Colonic mucosa (tissue), 4 donors: ENCODE results near the gene CHRNE. TPM values are rescaled to one million over a fixed set of nuclear protein-coding genes. Genes with fewer than 3 reads are reported as not detected.
A peak's percentile ranks its signal among the peaks of the same experiment; 100 is the strongest.

Experiments
- DNase-seq: peaks from one replicate; pipeline ENCODE4 v3.0.0-alpha.2; 2020
- H3K27ac ChIP-seq: fragments of 200-600 bp; one replicate; pipeline ENCODE4 v1.8.0; 2021
- H3K27me3 ChIP-seq: fragments of 200-600 bp; one replicate; pipeline ENCODE4 v1.8.0; 2021
- H3K36me3 ChIP-seq: fragments of 200-600 bp; one replicate; pipeline ENCODE4 v1.8.0; 2021
- H3K4me1 ChIP-seq: fragments of 200-600 bp; one replicate; pipeline ENCODE4 v1.8.0; 2021; ENCODE audit warnings: mild to moderate bottlenecking
- H3K4me3 ChIP-seq: fragments of 200-600 bp; one replicate; pipeline ENCODE4 v1.8.0; 2021
- H3K9ac ChIP-seq, 2 donors: one replicate each; pipeline ENCODE4 v1.7.0; 2013; ENCODE audit warnings: control low read depth in 2 of 2, low read depth in 2 of 2, low read length in 2 of 2
- H3K9me3 ChIP-seq: fragments of 200-600 bp; one replicate; pipeline ENCODE4 v1.8.0; 2021
- intact Hi-C: fragments of 100-400 bp; cut with DNase I; formaldehyde crosslinking; loops from one replicate; pipeline ENCODE4 v1.14.1; 2022
- total RNA-seq, 2 donors: library from RNA; stranded (reverse); fragmentation: NEBNext Ultra II Directional in 1 of 2; extraction: Animal tissue kit (Norgen Biotek cat#: 25700) in 1 of 2; gene quantifications; one replicate each; pipeline ENCODE4 v1.2.1, GENCODE V29; 2021
- TF ChIP-seq, protein P1 (sequence below): fragments of 200-600 bp; IDR thresholded peaks from one replicate; pipeline ENCODE4 v1.8.0; 2022; ENCODE audit warnings: antibody characterized with exemption, mild to moderate bottlenecking
- donor health status: healthy.
- donor health status: DM: no; HTN: no; CAD: no.
- donor health status: DM: no; HTN: no; CAD: no.

CHRNE gene
- total RNA-seq = 1 to 10 TPM in 1 of 2 donors, not detected in 1; 1.1 TPM

DNA sequence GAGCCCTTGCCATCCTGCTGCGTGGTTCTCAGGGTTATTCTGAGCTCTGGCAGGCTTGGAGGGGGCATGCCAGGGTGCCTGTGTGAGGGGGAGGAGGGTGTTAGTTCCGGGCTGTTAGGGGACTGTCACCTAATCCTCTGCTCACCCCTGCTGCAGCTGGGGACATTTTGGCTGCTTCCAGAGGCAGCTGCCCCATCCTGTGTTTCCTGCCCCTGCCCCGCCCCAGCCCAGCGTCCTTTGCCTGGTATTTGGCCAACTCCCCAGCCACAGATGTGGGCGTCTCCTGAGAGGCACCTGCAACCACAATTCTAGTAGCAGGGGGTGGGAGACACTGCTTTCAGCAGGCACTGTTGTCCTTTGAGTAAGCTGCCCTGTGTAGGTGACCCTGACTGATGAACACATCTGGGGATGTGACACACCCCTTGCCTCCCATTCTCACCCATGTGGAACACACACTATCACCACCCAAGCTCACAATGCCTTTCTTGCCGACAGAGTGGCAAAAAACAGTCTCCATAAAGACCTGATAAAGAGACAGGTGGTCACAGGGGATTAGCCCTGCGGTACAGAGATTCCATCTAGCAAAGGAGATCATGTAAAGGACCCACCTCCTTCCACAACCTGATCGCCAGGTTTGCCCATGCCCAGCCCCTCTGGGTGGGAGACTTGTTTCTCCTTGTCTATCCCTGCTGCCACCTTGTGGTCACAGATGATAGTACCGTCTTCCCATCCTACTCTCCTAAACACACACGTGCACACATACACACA is at the start of gene CHRNE:
Gene CHRNE (minus strand): TSS at position 48 of the 768 bp plus-strand sequence. CDS start 35 bp downstream, at position 13.
- no peaks in the 10 kb centered on the region for H3K36me3 ChIP-seq
- H3K4me3 ChIP-seq = no peak within 1 kb of the TSS
- intact Hi-C loops = loop anchor here (5.0 kb wide), 1 partner anchor 69 kb away; no protein-coding TSS in a partner anchor
- H3K27ac ChIP-seq = no peak within 1 kb of the TSS
- H3K4me1 ChIP-seq = peaks cover 14% of the 10 kb centered on the region
- TF ChIP-seq, protein P1, sequence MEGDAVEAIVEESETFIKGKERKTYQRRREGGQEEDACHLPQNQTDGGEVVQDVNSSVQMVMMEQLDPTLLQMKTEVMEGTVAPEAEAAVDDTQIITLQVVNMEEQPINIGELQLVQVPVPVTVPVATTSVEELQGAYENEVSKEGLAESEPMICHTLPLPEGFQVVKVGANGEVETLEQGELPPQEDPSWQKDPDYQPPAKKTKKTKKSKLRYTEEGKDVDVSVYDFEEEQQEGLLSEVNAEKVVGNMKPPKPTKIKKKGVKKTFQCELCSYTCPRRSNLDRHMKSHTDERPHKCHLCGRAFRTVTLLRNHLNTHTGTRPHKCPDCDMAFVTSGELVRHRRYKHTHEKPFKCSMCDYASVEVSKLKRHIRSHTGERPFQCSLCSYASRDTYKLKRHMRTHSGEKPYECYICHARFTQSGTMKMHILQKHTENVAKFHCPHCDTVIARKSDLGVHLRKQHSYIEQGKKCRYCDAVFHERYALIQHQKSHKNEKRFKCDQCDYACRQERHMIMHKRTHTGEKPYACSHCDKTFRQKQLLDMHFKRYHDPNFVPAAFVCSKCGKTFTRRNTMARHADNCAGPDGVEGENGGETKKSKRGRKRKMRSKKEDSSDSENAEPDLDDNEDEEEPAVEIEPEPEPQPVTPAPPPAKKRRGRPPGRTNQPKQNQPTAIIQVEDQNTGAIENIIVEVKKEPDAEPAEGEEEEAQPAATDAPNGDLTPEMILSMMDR = peak; percentile 67
- peak within 1 kb of the TSS in 1 of 2 donors; percentile 40 for H3K9ac ChIP-seq
- H3K9me3 ChIP-seq = no peaks in the 10 kb centered on the region
- peak; percentile 92 for DNase-seq
- peaks cover 3% of the 10 kb centered on the region for H3K27me3 ChIP-seq

DNA sequence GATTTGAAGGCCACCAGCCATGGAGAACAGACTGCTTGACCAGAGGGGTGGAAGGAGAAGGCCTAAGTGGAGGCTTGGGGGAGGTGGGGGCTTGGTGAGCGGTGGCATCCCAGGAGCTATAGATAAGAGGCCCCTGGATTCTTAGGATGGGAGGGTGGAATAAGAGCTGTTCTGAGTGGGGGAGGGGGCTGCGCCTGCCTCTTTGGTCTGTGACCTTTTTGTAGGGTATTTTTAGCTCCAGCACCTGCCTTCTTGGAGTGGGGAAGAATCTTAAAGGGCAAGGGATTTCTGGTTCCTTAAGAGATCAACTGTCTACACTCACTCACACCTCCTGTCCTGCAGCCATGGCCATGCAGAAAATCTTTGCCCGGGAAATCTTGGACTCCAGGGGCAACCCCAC is 48.6 kb upstream of the CHRNE start:
- Histone ChIP-seq H3K4me3 (no peak overlapping the region), H3K4me1 (peaks cover under 1% of the 10 kb centered on the region), H3K36me3 (peaks cover 1% of the 10 kb centered on the region), H3K27me3 (no peaks in the 10 kb centered on the region), H3K9ac (no peak overlapping the region), H3K27ac (no peak overlapping the region), H3K9me3 (no peaks in the 10 kb centered on the region)
- intact Hi-C loops = no loop called here
- no peak for DNase-seq
- TF ChIP-seq, protein P1 = no peak

DNA sequence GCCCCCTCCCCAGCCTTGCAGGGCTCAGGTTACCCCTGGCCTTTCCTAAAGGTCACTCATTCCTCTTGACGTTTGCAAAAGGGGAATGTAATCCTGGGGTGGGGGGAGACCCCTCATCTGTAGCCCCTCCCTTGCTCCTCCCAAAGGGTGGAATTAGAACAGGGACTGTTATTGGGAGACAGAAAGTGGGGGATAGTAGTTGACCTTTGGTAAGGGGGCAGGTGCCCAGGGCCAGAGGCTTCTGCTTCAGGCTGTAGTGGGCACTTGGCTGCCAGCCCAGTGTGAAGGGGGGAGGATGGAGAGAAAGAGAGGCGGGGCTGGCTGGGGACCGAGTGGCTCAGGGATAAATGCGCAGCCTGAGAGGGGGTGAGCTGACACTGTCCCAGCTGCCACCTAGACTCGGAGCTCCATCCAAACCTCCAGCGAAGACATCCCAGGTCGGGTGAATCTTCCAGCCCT is 47.9 kb upstream of the CHRNE start, which contains the start of gene ENO3:
Gene ENO3 (plus strand): TSS at position 374 of the 459 bp plus-strand sequence. CDS start 711 bp downstream, outside the sequence.
- peak within 1 kb of the TSS; percentile 70 to 86 for H3K9ac ChIP-seq
- H3K27me3 ChIP-seq = no peaks in the 10 kb centered on the region
- DNase-seq = peak; percentile 48
- H3K36me3 ChIP-seq = peaks cover 5% of the 10 kb centered on the region
- H3K4me1 ChIP-seq = peaks cover 7% of the 10 kb centered on the region
- H3K4me3 ChIP-seq = peak within 1 kb of the TSS; percentile 89
- H3K9me3 ChIP-seq = no peaks in the 10 kb centered on the region
- TF ChIP-seq, protein P1 = no peak
- intact Hi-C loops = no loop called here
- H3K27ac ChIP-seq = peak within 1 kb of the TSS; percentile 98

DNA sequence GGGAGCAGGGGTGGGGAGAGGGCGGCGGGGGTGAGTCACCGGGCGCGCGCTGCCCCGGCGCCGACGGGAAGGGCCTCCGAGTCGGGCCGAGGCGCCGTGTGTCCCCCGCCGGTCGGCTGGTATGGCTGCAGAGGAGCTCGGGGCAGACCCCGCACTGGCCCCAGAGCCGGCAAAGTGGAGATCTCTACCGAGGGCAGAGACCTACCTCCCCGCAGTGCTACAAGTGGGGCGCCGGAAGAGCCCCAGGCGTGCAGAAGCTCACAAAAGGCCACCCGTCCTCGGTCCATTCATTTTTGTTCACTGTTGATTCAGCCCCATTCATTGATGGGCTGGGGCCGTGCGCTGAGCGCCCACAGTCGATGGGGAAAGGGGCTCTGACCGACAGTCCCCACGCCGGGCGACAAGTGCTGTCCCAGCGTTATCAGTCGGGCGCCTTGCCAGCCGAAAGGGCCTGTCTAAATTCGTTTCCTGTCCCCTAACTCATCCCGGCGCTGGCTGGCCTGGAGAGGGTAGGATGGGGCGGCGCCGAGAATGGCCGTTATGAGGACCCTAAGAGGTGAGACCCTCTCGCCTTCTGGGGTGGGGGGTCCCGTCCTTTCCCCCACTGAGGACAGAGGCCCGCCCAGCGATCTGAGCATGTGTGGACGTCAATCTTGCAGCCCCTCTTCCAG is 47.3 kb upstream of the CHRNE start:
- H3K4me1 ChIP-seq = peaks cover 12% of the 10 kb centered on the region
- TF ChIP-seq, protein P1 = no peak
- peak overlapping the region; percentile 89 for H3K4me3 ChIP-seq
- peaks cover 5% of the 10 kb centered on the region for H3K36me3 ChIP-seq
- no peaks in the 10 kb centered on the region for H3K9me3 ChIP-seq
- intact Hi-C loops = no loop called here
- peak overlapping the region; percentile 98 for H3K27ac ChIP-seq
- no peaks in the 10 kb centered on the region for H3K27me3 ChIP-seq
- peak overlapping the region; percentile 70 to 86 for H3K9ac ChIP-seq
- DNase-seq = peak; percentile 80

- Histone ChIP-seq H3K27me3 (no peaks in the 10 kb centered on the region), H3K9ac (peak overlapping the region; percentile 81 to 99), H3K4me3 (peak overlapping the region; percentile 89), H3K27ac (peak overlapping the region; percentile 98), H3K36me3 (peaks cover 5% of the 10 kb centered on the region), H3K9me3 (no peaks in the 10 kb centered on the region), H3K4me1 (peaks cover 12% of the 10 kb centered on the region)
- TF ChIP-seq, protein P1 = no peak
- DNase-seq = peak; percentile 90
- intact Hi-C loops = no loop called here
These were observed 46.6 kb upstream of the CHRNE start for GRCh38 chr17:4949321-4950074.
